SK-N-SH (cell line): ENCODE data around the gene CPED1. TPM values are rescaled to one million over a fixed set of nuclear protein-coding genes. Genes with fewer than 3 reads are reported as not detected.

Experiments used
- CTCF ChIA-PET: fragments of 300-600, 350-600 bp; formaldehyde crosslinking; extraction: SDS; loops from one replicate; lab custom pipeline; 2021; lab: Yijun Ruan, JAX
- POLR2A ChIA-PET: fragments of 350-600 bp; sonication (Branson Sonifier 250); formaldehyde crosslinking; extraction: SDS; loops from one replicate; lab custom pipeline; 2020; ENCODE audit warnings: antibody characterized with exemption, inconsistent platforms; lab: Yijun Ruan, JAX
- DNase-seq: peaks from one replicate; pipeline ENCODE4 v3.0.0; 2012
- H2AFZ ChIP-seq: fragments of 200-600 bp; sonication (generic); 2 replicates; pipeline ENCODE4 v1.8.1; 2016; ENCODE audit warnings: antibody characterized with exemption, mild to moderate bottlenecking, low read depth
- H3F3A ChIP-seq: fragments of 200-600 bp; sonication (generic); replicated peaks from 2 replicates; pipeline ENCODE3; 2016; ENCODE audit warnings: antibody characterized with exemption, mild to moderate bottlenecking; ENCODE audit not compliant: insufficient read depth
- H3K27ac ChIP-seq, 2 experiments: fragments of 200-500 bp in 1 of 2; fragments of 200-600 bp in 1 of 2; sonication (Bioruptor generic) in 1 of 2; sonication (generic), shearing (Covaris generic) in 1 of 2; 2 replicates each; pipeline versions ENCODE4 v1.5.1 to v1.6.1; 2014 to 2016; ENCODE audit warnings: low read depth in 2 of 2, inconsistent platforms in 1 of 2, low read length in 1 of 2, mild to moderate bottlenecking in 1 of 2, mixed read lengths in 1 of 2
- H3K27me3 ChIP-seq: fragments of 200-600 bp; sonication (generic), shearing (Covaris generic); 2 replicates; pipeline ENCODE4 v1.6.1; 2016; ENCODE audit warnings: mixed run types; ENCODE audit not compliant: insufficient read depth
- H3K36me3 ChIP-seq, 2 experiments: fragments of 200-500 bp in 1 of 2; fragments of 200-600 bp in 1 of 2; sonication (Bioruptor generic) in 1 of 2; sonication (generic) in 1 of 2; replicated peaks in 1 of 2; 2 replicates each; pipeline versions ENCODE3 to v1.5.1; 2014 to 2016; ENCODE audit warnings: low read length in 1 of 2, mild to moderate bottlenecking in 1 of 2; ENCODE audit not compliant: insufficient read depth in 2 of 2, control insufficient read depth in 1 of 2
- H3K4me1 ChIP-seq, 2 experiments: fragments of 200-500 bp in 1 of 2; fragments of 200-600 bp in 1 of 2; sonication (Bioruptor generic) in 1 of 2; sonication (generic), shearing (Covaris generic) in 1 of 2; 2 replicates each; pipeline versions ENCODE4 v1.5.1 to v1.6.1; 2014 to 2016; ENCODE audit warnings: low read depth in 1 of 2, low read length in 1 of 2, mixed run types in 1 of 2; ENCODE audit not compliant: insufficient read depth in 2 of 2, control insufficient read depth in 1 of 2
- H3K4me2 ChIP-seq: fragments of 200-600 bp; sonication (generic), shearing (Covaris generic); 2 replicates; pipeline ENCODE4 v1.6.1; 2017; ENCODE audit warnings: mixed run types
- H3K4me3 ChIP-seq, 2 experiments: fragments of 200-500 bp in 1 of 2; fragments of 200-600 bp in 1 of 2; sonication (Bioruptor generic) in 1 of 2; sonication (generic), shearing (Covaris generic) in 1 of 2; 2 replicates each; pipeline versions ENCODE4 v1.5.1 to v1.8.1; 2014 to 2016; ENCODE audit warnings: low read depth in 2 of 2, inconsistent platforms in 1 of 2, low read length in 1 of 2, mild to moderate bottlenecking in 1 of 2, mixed read lengths in 1 of 2, moderate library complexity in 1 of 2
- H3K79me2 ChIP-seq: fragments of 200-600 bp; sonication (generic); 2 replicates; pipeline ENCODE4 v1.8.1; 2017; ENCODE audit warnings: mild to moderate bottlenecking; ENCODE audit not compliant: insufficient read depth
- H3K9ac ChIP-seq: fragments of 200-600 bp; sonication (generic); 2 replicates; pipeline ENCODE4 v1.6.1; 2017; ENCODE audit warnings: mixed run types
- H3K9me2 ChIP-seq: fragments of 200-600 bp; sonication (generic); 2 replicates; pipeline ENCODE4 v1.6.1; 2017; ENCODE audit warnings: mixed run types
- H3K9me3 ChIP-seq: fragments of 200-600 bp; sonication (generic); 2 replicates; pipeline ENCODE4 v1.6.1; 2017; ENCODE audit warnings: mixed run types, mild to moderate bottlenecking, moderate library complexity
- H4K20me1 ChIP-seq: fragments of 200-600 bp; sonication (generic); 2 replicates; pipeline ENCODE4 v1.6.1; 2017; ENCODE audit warnings: mild to moderate bottlenecking, mixed run types; ENCODE audit not compliant: insufficient read depth
- EP300 ChIP-seq, 2 experiments: IDR thresholded peaks; 2 replicates each; pipeline versions ENCODE4 v1.4.0 to v1.6.1; 2012; ENCODE audit warnings: borderline replicate concordance in 1 of 2, low read depth in 1 of 2, low read length in 1 of 2
- FOSL2 ChIP-seq: IDR thresholded peaks from 2 replicates; pipeline ENCODE4 v1.4.0; 2012; ENCODE audit warnings: low read depth, mild to moderate bottlenecking, moderate library complexity, borderline replicate concordance
- JUND ChIP-seq: IDR thresholded peaks from 2 replicates; pipeline ENCODE4 v1.4.0; 2012
- NFIC ChIP-seq: IDR thresholded peaks from 2 replicates; pipeline ENCODE4 v1.4.0; 2012; ENCODE audit warnings: borderline replicate concordance
- PBX3 ChIP-seq: IDR thresholded peaks from 2 replicates; pipeline ENCODE4; 2012
- RFX5 ChIP-seq: IDR thresholded peaks from 2 replicates; pipeline ENCODE4 v1.6.1; 2012; ENCODE audit warnings: mild to moderate bottlenecking, improper control_type of control experiment, low read length
- RXRA ChIP-seq: IDR thresholded peaks from 2 replicates; pipeline ENCODE4 v1.4.0; 2012; ENCODE audit warnings: low read depth, mild to moderate bottlenecking, borderline replicate concordance
- SIN3A ChIP-seq: IDR thresholded peaks from 2 replicates; pipeline ENCODE4 v1.6.1; 2012; ENCODE audit warnings: low read depth, mild to moderate bottlenecking, low read length, moderate library complexity, borderline replicate concordance
- TAF1 ChIP-seq: IDR thresholded peaks from 2 replicates; pipeline ENCODE4 v1.6.1; 2012; ENCODE audit warnings: low read depth, mild to moderate bottlenecking, low read length, moderate library complexity, borderline replicate concordance
- TCF12 ChIP-seq: IDR thresholded peaks from 2 replicates; pipeline ENCODE4 v1.4.0; 2012
- YY1 ChIP-seq: IDR thresholded peaks from 2 replicates; pipeline ENCODE4 v1.4.0; 2012; ENCODE audit warnings: low read depth, mild to moderate bottlenecking
- WGBS: methylation state at CpG from one replicate; pipeline ENCODE4 v1.1.6; 2017; ENCODE audit warnings: low lambda C conversion rate; 5-methylcytosine and 5-hydroxymethylcytosine counted together
- polyA plus RNA-seq, 3 experiments: library from polyadenylated mRNA; depleted of rRNA; stranded (reverse); fragments of >200 nt; gene quantifications; 2 replicates each; pipeline ENCODE4 v1.2.3, GENCODE V29; 2012
- TF ChIP-seq, protein P1 (sequence below): IDR thresholded peaks from 2 replicates; pipeline ENCODE4 v1.4.0; 2012; ENCODE audit warnings: low read depth
- TF ChIP-seq, protein P2 (sequence below): fragments of 150-350 bp; IDR thresholded peaks from 2 replicates; pipeline ENCODE4 v1.6.1; 2017; ENCODE audit warnings: antibody characterized with exemption, low read length, low read depth, borderline replicate concordance
- TF ChIP-seq, protein P3 (sequence below): IDR thresholded peaks from 2 replicates; pipeline ENCODE4 v1.4.0; 2012; ENCODE audit warnings: low read depth, borderline replicate concordance
- TF ChIP-seq, protein P4 (sequence below): IDR thresholded peaks from 2 replicates; pipeline ENCODE4 v1.4.0; 2012; ENCODE audit warnings: low read depth, borderline replicate concordance

The CPED1 gene
- polyA plus RNA-seq, 1 of the 3 experiments (the other 2 are of a cell fraction): 4.4 TPM

DNA sequence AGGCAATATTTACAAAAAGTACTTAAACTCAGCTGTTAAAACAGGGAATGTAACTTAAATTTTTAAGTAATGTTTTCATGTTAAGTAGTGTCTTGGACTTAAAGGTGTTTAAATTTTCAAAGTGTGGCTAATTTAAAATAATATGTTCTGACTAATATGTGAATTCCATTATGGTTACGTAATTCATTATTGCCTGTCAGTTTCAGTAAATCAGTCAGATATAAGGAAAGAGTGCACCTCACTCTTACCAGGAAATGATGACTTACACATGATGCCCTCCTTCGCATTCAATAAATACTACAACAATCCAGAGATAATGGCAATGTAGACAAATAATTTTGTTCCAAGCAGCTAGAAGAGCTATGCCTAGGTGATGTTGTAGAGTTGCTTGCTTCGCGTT, 271.3 kb downstream of the CPED1 start:
- no peak for DNase-seq

GRCh38 chr7:121261207-121261884, 272.8 kb downstream of the CPED1 start:
- Histone ChIP-seq H3K9me2 (no peaks in the 10 kb centered on the region), H4K20me1 (no peaks in the 10 kb centered on the region), H3K4me2 (no peak overlapping the region), H3K36me3 (no peaks in the 10 kb centered on the region), H3K9ac (no peak overlapping the region), H3K27ac (no peak overlapping the region), H3K9me3 (no peaks in the 10 kb centered on the region), H3F3A (no peaks in the 10 kb centered on the region), H3K79me2 (no peaks in the 10 kb centered on the region), H2AFZ (no peak overlapping the region), H3K27me3 (no peaks in the 10 kb centered on the region), H3K4me1 (no peaks in the 10 kb centered on the region), H3K4me3 (no peak overlapping the region)
- CTCF ChIA-PET: no interaction called here
- TF ChIP-seq RFX5: no peak
- TF ChIP-seq FOSL2: no peak
- TF ChIP-seq SIN3A: no peak
- TF ChIP-seq YY1: no peak
- no peak for TF ChIP-seq PBX3
- TF ChIP-seq, protein P1, sequence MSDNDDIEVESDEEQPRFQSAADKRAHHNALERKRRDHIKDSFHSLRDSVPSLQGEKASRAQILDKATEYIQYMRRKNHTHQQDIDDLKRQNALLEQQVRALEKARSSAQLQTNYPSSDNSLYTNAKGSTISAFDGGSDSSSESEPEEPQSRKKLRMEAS: no peak
- TF ChIP-seq, protein P2, sequence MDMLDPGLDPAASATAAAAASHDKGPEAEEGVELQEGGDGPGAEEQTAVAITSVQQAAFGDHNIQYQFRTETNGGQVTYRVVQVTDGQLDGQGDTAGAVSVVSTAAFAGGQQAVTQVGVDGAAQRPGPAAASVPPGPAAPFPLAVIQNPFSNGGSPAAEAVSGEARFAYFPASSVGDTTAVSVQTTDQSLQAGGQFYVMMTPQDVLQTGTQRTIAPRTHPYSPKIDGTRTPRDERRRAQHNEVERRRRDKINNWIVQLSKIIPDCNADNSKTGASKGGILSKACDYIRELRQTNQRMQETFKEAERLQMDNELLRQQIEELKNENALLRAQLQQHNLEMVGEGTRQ: no peak
- TF ChIP-seq, protein P3, sequence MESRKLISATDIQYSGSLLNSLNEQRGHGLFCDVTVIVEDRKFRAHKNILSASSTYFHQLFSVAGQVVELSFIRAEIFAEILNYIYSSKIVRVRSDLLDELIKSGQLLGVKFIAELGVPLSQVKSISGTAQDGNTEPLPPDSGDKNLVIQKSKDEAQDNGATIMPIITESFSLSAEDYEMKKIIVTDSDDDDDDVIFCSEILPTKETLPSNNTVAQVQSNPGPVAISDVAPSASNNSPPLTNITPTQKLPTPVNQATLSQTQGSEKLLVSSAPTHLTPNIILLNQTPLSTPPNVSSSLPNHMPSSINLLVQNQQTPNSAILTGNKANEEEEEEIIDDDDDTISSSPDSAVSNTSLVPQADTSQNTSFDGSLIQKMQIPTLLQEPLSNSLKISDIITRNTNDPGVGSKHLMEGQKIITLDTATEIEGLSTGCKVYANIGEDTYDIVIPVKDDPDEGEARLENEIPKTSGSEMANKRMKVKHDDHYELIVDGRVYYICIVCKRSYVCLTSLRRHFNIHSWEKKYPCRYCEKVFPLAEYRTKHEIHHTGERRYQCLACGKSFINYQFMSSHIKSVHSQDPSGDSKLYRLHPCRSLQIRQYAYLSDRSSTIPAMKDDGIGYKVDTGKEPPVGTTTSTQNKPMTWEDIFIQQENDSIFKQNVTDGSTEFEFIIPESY: no peak
- TF ChIP-seq RXRA: no peak
- TF ChIP-seq NFIC: no peak
- no peak for TF ChIP-seq JUND
- no peak for TF ChIP-seq TAF1
- TF ChIP-seq EP300 (IDR thresholded peaks at IDR 0.05; ENCODE audit: borderline replicate concordance in 1 of 2, low read depth in 1 of 2, low read length in 1 of 2): no peak
- TF ChIP-seq TCF12: no peak
- TF ChIP-seq, protein P4, sequence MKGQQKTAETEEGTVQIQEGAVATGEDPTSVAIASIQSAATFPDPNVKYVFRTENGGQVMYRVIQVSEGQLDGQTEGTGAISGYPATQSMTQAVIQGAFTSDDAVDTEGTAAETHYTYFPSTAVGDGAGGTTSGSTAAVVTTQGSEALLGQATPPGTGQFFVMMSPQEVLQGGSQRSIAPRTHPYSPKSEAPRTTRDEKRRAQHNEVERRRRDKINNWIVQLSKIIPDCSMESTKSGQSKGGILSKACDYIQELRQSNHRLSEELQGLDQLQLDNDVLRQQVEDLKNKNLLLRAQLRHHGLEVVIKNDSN: no peak
- no peak for DNase-seq
- 36% methylated on average over 3 of the region's 3 CpGs for WGBS
- POLR2A ChIA-PET: no interaction called here

More for the DNA sequence above, 271.3 kb downstream of the CPED1 start:
- ChIA-PET POLR2A (no interaction called here), CTCF (interaction anchor here (0.7 to 3.7 kb wide), 3 partner anchors 15 to 345 kb away, joined by 3 to 11 read pairs (median 4); no protein-coding TSS in a partner anchor)
- no peak overlapping the region for H3K4me2 ChIP-seq
- H3K79me2 ChIP-seq: no peaks in the 10 kb centered on the region
- H3K27ac ChIP-seq: no peak overlapping the region
- H2AFZ ChIP-seq: no peak overlapping the region
- H3K4me3 ChIP-seq: no peak overlapping the region
- no peaks in the 10 kb centered on the region for H3F3A ChIP-seq
- no peaks in the 10 kb centered on the region for H4K20me1 ChIP-seq
- H3K9me3 ChIP-seq: no peaks in the 10 kb centered on the region
- H3K27me3 ChIP-seq: no peaks in the 10 kb centered on the region
- no peak for TF ChIP-seq TAF1
- TF ChIP-seq PBX3: peak; percentile 54; the same call in 1 of the 2 replicates
- 64% methylated on average over 4 of the region's 4 CpGs for WGBS
- no peak overlapping the region for H3K9ac ChIP-seq
- H3K36me3 ChIP-seq: no peaks in the 10 kb centered on the region
- H3K9me2 ChIP-seq: no peaks in the 10 kb centered on the region
- no peaks in the 10 kb centered on the region for H3K4me1 ChIP-seq
